SH-SY5Y (cell line): ENCODE results near the gene NPSR1.

Source experiments
- GATA2 ChIP-seq: IDR thresholded peaks from 2 replicates; pipeline ENCODE4 v1.6.1; 2011; ENCODE audit warnings: mild to moderate bottlenecking, low read depth, low read length
- GATA3 ChIP-seq: IDR thresholded peaks from 2 replicates; pipeline ENCODE4 v1.6.1; 2011; ENCODE audit warnings: low read depth, mild to moderate bottlenecking, low read length, moderate library complexity

DNA sequence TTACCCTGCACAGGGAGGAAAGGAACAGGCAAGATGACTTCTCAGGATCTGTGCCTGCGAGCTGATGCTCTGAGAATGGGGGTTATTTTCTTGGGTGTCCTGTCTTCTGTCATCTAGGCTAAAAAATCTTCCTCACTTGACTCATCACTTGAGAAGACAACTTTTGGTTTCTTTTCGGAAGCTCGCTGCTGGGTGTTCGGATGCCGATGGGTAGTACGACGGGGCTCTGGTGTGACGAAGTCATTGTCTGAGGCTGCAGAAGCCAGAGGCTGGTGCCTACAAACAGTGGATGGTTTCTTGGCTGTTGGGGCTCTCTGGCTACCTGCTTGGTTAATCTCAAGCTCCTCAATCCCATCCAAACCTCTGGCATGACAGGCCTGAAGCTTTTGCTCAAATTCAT, 92.2 kb downstream of the NPSR1 start:
- TF ChIP-seq GATA3 (no peak), GATA2 (no peak)
